HG03039 (cell line): ENCODE measurements around the gene ARHGEF10L.

Experiments used
- ATAC-seq: cut with Tn5 transposase; IDR thresholded peaks from one replicate; pipeline ENCODE4 v1.9.1; 2021; ENCODE audit warnings: mild to moderate bottlenecking, moderate library complexity; ENCODE audit not compliant: unreplicated experiment

ARHGEF10L gene

GRCh38 chr1:17700945-17701810 is 161.7 kb downstream of the ARHGEF10L start:
- ATAC-seq, result no peak

- ATAC-seq, result no peak
Observed at GRCh38 chr1:17704176-17704575, 164.7 kb downstream of the ARHGEF10L start.

GRCh38 chr1:17706445-17706844 is 166.9 kb downstream of the ARHGEF10L start:
- ATAC-seq, result no peak

- ATAC-seq, result no peak
Observed at GRCh38 chr1:17709981-17710380, 170.5 kb downstream of the ARHGEF10L start.

DNA sequence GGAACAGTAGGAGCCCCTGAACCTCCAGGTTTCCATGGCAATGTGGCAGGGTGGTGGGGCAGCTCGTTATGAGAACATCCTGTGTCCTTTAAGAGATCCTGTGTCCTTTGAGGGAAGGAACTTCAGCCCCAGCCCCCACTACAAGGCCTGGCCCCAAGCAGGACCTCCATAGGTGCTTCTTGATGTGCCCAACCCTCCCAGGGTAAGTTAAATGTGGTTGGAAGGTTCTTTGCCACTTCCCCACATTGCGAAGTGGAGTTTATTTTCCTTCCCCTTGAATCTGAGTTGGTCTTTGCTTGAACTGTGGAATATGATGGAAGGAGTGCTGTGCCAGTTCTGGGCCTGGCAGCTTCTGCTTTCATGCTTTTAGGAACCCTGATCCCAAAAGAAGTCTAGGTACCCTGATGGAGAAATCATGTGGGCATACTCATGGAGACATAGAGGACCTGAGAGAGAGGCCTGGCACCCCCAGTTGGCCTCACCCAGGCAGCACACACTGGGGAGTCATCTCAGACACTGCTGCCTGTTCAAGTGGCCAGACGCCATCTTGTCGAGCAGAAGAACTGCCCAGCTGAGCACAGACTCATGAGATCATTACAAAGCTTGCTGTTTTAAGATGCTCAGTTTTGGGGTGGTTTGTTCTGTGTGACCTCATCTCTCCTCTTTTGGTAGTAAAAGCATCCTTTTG is 171.5 kb downstream of the ARHGEF10L start:
- no peak for ATAC-seq

GRCh38 chr1:17711577-17711910 is 172.0 kb downstream of the ARHGEF10L start:
- no peak for ATAC-seq

DNA sequence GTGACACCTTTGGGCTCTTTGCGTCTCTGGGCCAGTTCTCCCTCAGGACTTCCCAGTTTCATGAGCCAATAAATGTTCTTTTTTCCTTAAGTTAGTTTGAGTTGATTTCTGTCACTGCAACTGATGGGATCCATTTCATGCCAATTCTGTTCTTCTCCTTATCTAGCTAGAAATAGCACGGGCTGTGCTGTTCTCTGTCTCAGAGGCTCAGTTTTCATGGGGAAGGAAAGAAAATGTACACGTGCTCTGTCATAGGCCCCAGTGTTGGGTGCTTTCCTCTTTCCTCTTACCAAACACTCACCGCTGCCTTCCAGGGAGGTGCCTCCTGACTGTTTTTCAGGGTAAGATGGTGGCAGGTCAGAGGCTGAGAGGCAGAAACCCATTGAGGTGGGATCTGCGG is 172.4 kb downstream of the ARHGEF10L start:
- no peak for ATAC-seq

- ATAC-seq, result no peak
Observed at GRCh38 chr1:17713993-17714392, 174.5 kb downstream of the ARHGEF10L start.

GRCh38 chr1:17717594-17718535 is 178.4 kb downstream of the ARHGEF10L start:
- no peak for ATAC-seq

GRCh38 chr1:17719874-17720273 is 180.4 kb downstream of the ARHGEF10L start:
- ATAC-seq, result no peak

DNA sequence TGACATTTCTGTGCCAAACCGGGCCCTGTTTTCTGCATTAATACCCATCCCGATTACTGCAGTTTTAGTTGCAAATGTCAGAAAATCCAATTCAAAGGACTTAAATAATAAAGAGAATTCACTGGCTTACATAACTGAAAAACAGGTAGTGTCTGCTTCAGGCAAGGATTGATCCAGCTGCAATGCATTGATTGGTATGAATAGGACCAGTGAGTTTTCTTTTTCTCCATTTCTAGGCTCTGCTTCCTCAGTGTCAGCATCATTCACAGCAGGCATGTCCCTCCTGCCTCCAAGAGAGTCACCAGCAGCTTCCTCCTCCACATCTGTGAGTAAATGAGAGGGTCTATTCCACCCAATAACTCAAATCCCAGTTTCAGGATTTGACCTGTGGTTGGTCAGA is 181.9 kb downstream of the ARHGEF10L start:
- ATAC-seq, result no peak

- ATAC-seq, result no peak
Observed at GRCh38 chr1:17723684-17724083, 184.2 kb downstream of the ARHGEF10L start.

DNA sequence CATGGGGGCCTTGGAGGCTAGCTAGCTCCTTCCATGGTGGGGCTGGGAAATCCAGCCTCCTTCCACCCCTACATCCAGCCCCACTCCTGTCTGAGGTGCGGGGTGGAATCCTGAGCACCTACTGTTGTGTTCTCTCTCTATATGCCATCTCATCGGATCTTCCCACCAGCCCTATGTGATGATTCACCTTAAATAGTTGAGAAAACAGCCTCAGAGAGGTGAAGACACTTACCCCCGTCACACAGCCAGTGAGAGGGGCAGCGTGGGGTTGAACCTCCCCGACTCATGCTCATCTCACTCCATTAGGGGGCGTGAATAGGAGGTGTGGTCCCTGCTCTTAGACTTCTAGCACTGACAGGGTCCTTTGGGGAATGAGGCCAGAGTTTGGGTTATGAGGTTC is 184.7 kb downstream of the ARHGEF10L start:
- no peak for ATAC-seq

DNA sequence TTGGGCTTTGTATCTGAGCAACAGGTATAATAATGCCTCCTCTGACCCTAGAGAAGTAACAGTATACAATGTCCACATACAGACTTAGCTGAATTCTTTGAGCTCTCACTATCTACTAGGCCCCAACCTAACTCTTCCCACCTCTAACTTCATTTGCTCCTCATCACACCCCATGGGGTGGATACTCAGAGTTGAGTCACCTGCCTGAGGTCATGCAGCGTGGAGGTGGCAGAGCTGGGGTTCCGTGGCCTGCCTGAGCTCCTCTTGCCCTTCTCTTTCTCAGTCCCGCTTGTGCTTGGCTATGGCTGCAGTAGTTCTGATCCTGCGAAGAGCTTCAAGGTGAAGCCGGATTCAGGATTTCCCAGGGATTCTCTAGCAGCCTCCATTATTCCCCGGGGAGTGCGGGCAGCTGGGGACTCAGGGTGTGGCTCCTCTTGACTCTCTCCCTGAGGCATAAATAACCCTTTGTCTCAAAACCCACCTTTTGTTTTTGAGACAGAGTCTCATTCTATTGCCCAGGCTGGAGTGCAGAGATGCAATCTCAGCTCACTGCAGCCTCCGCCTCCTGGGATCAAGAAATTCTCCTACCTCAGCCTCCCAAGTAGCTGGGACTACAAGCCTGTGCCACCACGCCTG is 185.7 kb downstream of the ARHGEF10L start:
- no peak for ATAC-seq

- ATAC-seq, result no peak
Observed at GRCh38 chr1:17725811-17726582, 186.5 kb downstream of the ARHGEF10L start.

DNA sequence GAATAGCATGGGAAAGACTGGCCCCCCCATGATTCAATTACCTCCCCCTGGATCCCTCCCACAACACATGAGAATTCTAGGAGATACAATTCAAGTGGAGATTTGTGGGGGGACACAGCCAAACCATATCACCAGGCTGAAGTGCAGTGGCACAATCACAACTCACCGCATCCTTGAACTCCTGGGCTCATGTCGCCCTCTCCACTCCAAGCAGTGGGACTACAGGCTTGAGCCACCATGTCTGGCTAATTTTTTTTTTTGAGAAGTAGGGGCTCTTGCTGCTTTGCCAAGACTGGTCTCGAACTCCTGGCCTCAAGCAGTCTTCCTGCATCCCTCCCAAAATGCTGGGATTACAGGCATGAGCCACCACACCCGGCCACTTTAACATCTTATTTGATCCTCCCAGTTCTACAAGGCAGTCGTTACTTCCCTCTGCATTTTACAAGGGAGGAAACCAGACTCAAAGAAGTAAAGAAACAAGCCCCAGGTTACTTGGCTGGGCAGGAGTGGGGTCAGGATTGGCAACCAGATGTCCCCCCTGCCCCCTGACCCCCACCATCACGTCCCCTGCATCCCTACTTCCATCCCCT is 188.7 kb downstream of the ARHGEF10L start:
- ATAC-seq, result no peak

- no peak for ATAC-seq
Observed at GRCh38 chr1:17729248-17729647, 189.8 kb downstream of the ARHGEF10L start.

GRCh38 chr1:17729909-17730308 is 190.4 kb downstream of the ARHGEF10L start:
- no peak for ATAC-seq

GRCh38 chr1:17731460-17731859 is 192.0 kb downstream of the ARHGEF10L start:
- no peak for ATAC-seq

GRCh38 chr1:17732475-17732874 is 193.0 kb downstream of the ARHGEF10L start:
- ATAC-seq, result no peak
